HepG2 (cell line): ENCODE data around the gene CAMTA1. TPM values are rescaled to one million over a fixed set of nuclear protein-coding genes. Genes with fewer than 3 reads are reported as not detected.

Experiments
- ATAC-seq: fragments of 200-7000 bp; cut with Tn5 transposase; 3 replicates; pipeline ENCODE4 v1.9.1; 2020; ENCODE audit warnings: mild to moderate bottlenecking, moderate library complexity
- BruUV-seq: library from RNA; stranded (reverse); fragments of 400-500 nt; replicated peaks from 2 replicates; lab custom pipeline; 2021; lab: Mats Ljungman, UMichigan
- CTCF ChIA-PET: fragments of 300-600 bp; formaldehyde crosslinking; extraction: SDS; loops from one replicate; lab custom pipeline; 2021; ENCODE audit warnings: low total read pairs, inconsistent platforms, low intra/inter-chr PET ratio; lab: Yijun Ruan, JAX
- POLR2A ChIA-PET: fragments of 350-600 bp; sonication (Branson Sonifier 250); formaldehyde crosslinking; loops from one replicate; lab custom pipeline; 2020; ENCODE audit warnings: antibody characterized with exemption, inconsistent platforms; lab: Yijun Ruan, JAX
- DNase-seq: peaks from one replicate; pipeline ENCODE4 v3.0.0-alpha.2; 2015; ENCODE audit warnings: low spot score
- FAIRE-seq: peaks from 3 replicates; lab custom pipeline; 2011; peaks lifted over from hg19 to GRCh38; lab: Jason Lieb, UNC
- H2AFZ ChIP-seq: one replicate; pipeline ENCODE4 v1.6.1; 2011; ENCODE audit warnings: low read length, inconsistent platforms
- H3K27ac ChIP-seq: fragments of 300-600 bp; 3 replicates; pipeline ENCODE4 v1.8.0; 2011; ENCODE audit warnings: mixed run types, mild to moderate bottlenecking, mixed read lengths, low read length, inconsistent platforms; ENCODE audit not compliant: insufficient read depth; ENCODE audit errors: extremely low read length
- H3K27me3 ChIP-seq, 2 experiments: fragments of 200-600 bp in 1 of 2; 2 replicates in 1 of 2; 3 replicates in 1 of 2; pipeline versions ENCODE4 v1.6.0 to v1.8.0; 2011; ENCODE audit warnings: low read length in 2 of 2, mild to moderate bottlenecking in 2 of 2, moderate library complexity in 2 of 2, inconsistent platforms in 1 of 2; ENCODE audit not compliant: insufficient read depth in 2 of 2, control insufficient read depth in 1 of 2
- H3K36me3 ChIP-seq, 2 experiments: fragments of 200-600 bp in 1 of 2; replicated peaks in 1 of 2; 2 replicates in 1 of 2; 3 replicates in 1 of 2; pipeline versions ENCODE4 v1.5.1 to v1.8.0; 2011; ENCODE audit warnings: low read length in 2 of 2, inconsistent platforms in 1 of 2; ENCODE audit not compliant: insufficient read depth in 2 of 2, control insufficient read depth in 1 of 2
- H3K4me1 ChIP-seq: 2 replicates; pipeline ENCODE4 v1.5.1; 2012; ENCODE audit warnings: low read length, inconsistent platforms; ENCODE audit not compliant: insufficient read depth
- H3K4me2 ChIP-seq: 2 replicates; pipeline ENCODE4 v1.6.0; 2011; ENCODE audit warnings: low read depth, low read length, inconsistent platforms
- H3K4me3 ChIP-seq, 3 experiments: fragments of 200-600 bp in 1 of 3; sonication (generic), shearing (Covaris generic) in 1 of 3; replicated peaks in 1 of 3; 2 replicates each; pipeline ENCODE4 v1.5.1; 2011 to 2016; ENCODE audit warnings: low read length in 3 of 3, inconsistent platforms in 2 of 3, low read depth in 2 of 3, mild to moderate bottlenecking in 2 of 3, control low read depth in 1 of 3, mixed read lengths in 1 of 3; ENCODE audit not compliant: insufficient read depth in 1 of 3
- H3K79me2 ChIP-seq: one replicate; pipeline ENCODE4 v1.6.1; 2011; ENCODE audit warnings: low read length, inconsistent platforms; ENCODE audit not compliant: insufficient read depth
- H3K9ac ChIP-seq: 2 replicates; pipeline ENCODE4 v1.6.0; 2011; ENCODE audit warnings: mild to moderate bottlenecking, low read depth, low read length, inconsistent platforms; ENCODE audit not compliant: insufficient read depth
- H3K9me3 ChIP-seq: 2 replicates; pipeline ENCODE4 v1.5.1; 2012; ENCODE audit warnings: mild to moderate bottlenecking, low read length
- H4K20me1 ChIP-seq: 2 replicates; pipeline ENCODE4 v1.6.0; 2011; ENCODE audit warnings: inconsistent platforms, mild to moderate bottlenecking, low read length, moderate library complexity; ENCODE audit not compliant: insufficient read depth
- DNMT3B ChIP-seq: conservative IDR thresholded peaks from 2 replicates; pipeline ENCODE4 v1.6.1; 2016; ENCODE audit warnings: missing biosample characterization, control low read depth
- ELF4 ChIP-seq: sonication (generic); formaldehyde crosslinking; IDR thresholded peaks from 2 replicates; pipeline ENCODE4 v1.5.0; 2020; ENCODE audit warnings: missing genetic modification reagents, mild to moderate bottlenecking, moderate library complexity, borderline replicate concordance
- FOXK2 ChIP-seq: fragments of 450-650 bp; IDR thresholded peaks from 2 replicates; pipeline ENCODE4 v1.6.1; 2016
- HNRNPL ChIP-seq: fragments of 200-400 bp; formaldehyde crosslinking; IDR thresholded peaks from 2 replicates; pipeline ENCODE4 v1.6.1; 2017; ENCODE audit warnings: mild to moderate bottlenecking, low read depth, low read length
- MEF2D ChIP-seq: sonication (generic); formaldehyde crosslinking; IDR thresholded peaks from 2 replicates; pipeline ENCODE4 v1.5.1; 2020; ENCODE audit warnings: mild to moderate bottlenecking, missing genetic modification reagents
- MEIS1 ChIP-seq: sonication (generic); formaldehyde crosslinking; IDR thresholded peaks from 2 replicates; pipeline ENCODE4 v1.9.0; 2021; ENCODE audit warnings: mild to moderate bottlenecking, missing genetic modification reagents, moderate library complexity, borderline replicate concordance
- MNT ChIP-seq: fragments of 450-650 bp; IDR thresholded peaks from 2 replicates; pipeline ENCODE4 v1.6.1; 2016
- MXD3 ChIP-seq: IDR thresholded peaks from 2 replicates; pipeline ENCODE4 v1.6.1; 2016; ENCODE audit warnings: mild to moderate bottlenecking, missing biosample characterization, missing genetic modification reagents
- MXI1 ChIP-seq: IDR thresholded peaks from 3 replicates; pipeline ENCODE4 v1.6.1; 2012; ENCODE audit warnings: low read depth, low read length, inconsistent platforms, borderline replicate concordance
- SIN3A ChIP-seq: IDR thresholded peaks from 2 replicates; pipeline ENCODE4 v1.6.1; 2011; ENCODE audit warnings: low read depth, mild to moderate bottlenecking, control low read depth, low read length, borderline replicate concordance
- SNAPC5 ChIP-seq: sonication (generic); formaldehyde crosslinking; IDR thresholded peaks from 2 replicates; pipeline ENCODE4 v1.8.1; 2023; ENCODE audit warnings: mild to moderate bottlenecking, missing genetic modification reagents, borderline replicate concordance
- U2AF2 ChIP-seq: fragments of 200-400 bp; formaldehyde crosslinking; IDR thresholded peaks from 2 replicates; pipeline ENCODE4 v1.6.1; 2017; ENCODE audit warnings: low read depth, mild to moderate bottlenecking, low read length
- ZNF383 ChIP-seq: sonication (generic); formaldehyde crosslinking; IDR thresholded peaks from 2 replicates; pipeline ENCODE4 v1.4.0; 2020; ENCODE audit warnings: missing genetic modification reagents, mild to moderate bottlenecking, borderline replicate concordance
- ZNF530 ChIP-seq: sonication (generic); formaldehyde crosslinking; IDR thresholded peaks from 2 replicates; pipeline ENCODE4 v1.5.0; 2020; ENCODE audit warnings: low read depth, mild to moderate bottlenecking, missing genetic modification reagents
- WGBS: methylation state at CpG from one replicate; pipeline ENCODE4 v1.1.6; 2017; ENCODE audit warnings: low lambda C conversion rate; 5-methylcytosine and 5-hydroxymethylcytosine counted together
- in situ Hi-C: cut with HindIII; loops from 2 replicates; pipeline ENCODE4 v1.10.0; 2017; ENCODE audit warnings: low pct_unique_long_range_greater_than_20kb; ENCODE audit not compliant: extremely low pct_ligation_motif_present
- intact Hi-C: fragments of 100-400 bp; cut with micrococcal nuclease; formaldehyde crosslinking; loops from one replicate; pipeline ENCODE4 v1.10.0; 2022; ENCODE audit not compliant: unreplicated experiment
- polyA plus RNA-seq, 8 experiments: library from polyadenylated mRNA; depleted of rRNA in 3 of 8; stranded (reverse) in 7 of 8; unstranded in 1 of 8; fragments of >200 nt; fragmentation: Illumina TruSeq in 4 of 8; extraction: Trizol in 4 of 8; gene quantifications; 2 replicates each; pipeline versions ENCODE4 v1.2.1 to v1.2.3, GENCODE V29; 2011 to 2016; ENCODE audit warnings: low read depth in 4 of 8, missing spikeins in 1 of 8, mixed read lengths in 1 of 8; ENCODE audit not compliant: insufficient read depth in 1 of 8
- total RNA-seq, 5 experiments: library from RNA; depleted of rRNA; stranded (reverse); fragments of >200 nt; fragmentation: Illumina TruSeq; extraction: Trizol; gene quantifications; 2 replicates each; pipeline ENCODE4 v1.2.3, GENCODE V29; 2016; ENCODE audit warnings: low read depth in 1 of 5
- TF ChIP-seq, protein P1 (sequence below): sonication (generic); formaldehyde crosslinking; IDR thresholded peaks from 2 replicates; pipeline ENCODE4 v1.9.0; 2021; ENCODE audit warnings: missing genetic modification reagents, borderline replicate concordance

CAMTA1 gene
- total and polyA plus RNA-seq, 2 of the 13 experiments (the other 11 are each of a cell fraction or from before 2014, with no cell fraction given) = 25.0 to 36.4 TPM

- TF ChIP-seq, protein P1, sequence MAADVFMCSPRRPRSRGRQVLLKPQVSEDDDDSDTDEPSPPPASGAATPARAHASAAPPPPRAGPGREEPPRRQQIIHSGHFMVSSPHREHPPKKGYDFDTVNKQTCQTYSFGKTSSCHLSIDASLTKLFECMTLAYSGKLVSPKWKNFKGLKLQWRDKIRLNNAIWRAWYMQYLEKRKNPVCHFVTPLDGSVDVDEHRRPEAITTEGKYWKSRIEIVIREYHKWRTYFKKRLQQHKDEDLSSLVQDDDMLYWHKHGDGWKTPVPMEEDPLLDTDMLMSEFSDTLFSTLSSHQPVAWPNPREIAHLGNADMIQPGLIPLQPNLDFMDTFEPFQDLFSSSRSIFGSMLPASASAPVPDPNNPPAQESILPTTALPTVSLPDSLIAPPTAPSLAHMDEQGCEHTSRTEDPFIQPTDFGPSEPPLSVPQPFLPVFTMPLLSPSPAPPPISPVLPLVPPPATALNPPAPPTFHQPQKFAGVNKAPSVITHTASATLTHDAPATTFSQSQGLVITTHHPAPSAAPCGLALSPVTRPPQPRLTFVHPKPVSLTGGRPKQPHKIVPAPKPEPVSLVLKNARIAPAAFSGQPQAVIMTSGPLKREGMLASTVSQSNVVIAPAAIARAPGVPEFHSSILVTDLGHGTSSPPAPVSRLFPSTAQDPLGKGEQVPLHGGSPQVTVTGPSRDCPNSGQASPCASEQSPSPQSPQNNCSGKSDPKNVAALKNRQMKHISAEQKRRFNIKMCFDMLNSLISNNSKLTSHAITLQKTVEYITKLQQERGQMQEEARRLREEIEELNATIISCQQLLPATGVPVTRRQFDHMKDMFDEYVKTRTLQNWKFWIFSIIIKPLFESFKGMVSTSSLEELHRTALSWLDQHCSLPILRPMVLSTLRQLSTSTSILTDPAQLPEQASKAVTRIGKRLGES (CRISPR knock-in tag) = no peak
- TF ChIP-seq U2AF2 = no peak
Measured at GRCh38 chr1:7219031-7219430, 433.8 kb downstream of the CAMTA1 start (continued).

- Histone ChIP-seq H3K4me2 (no peak overlapping the region), H3K27me3 (peaks cover 2 to 20% of the 10 kb centered on the region in 2 experiments; a peak in 4 of 5 replicates), H3K27ac (no peak overlapping the region), H3K9me3 (no peaks in the 10 kb centered on the region), H3K79me2 (no peaks in the 10 kb centered on the region), H4K20me1 (no peaks in the 10 kb centered on the region), H3K4me1 (no peaks in the 10 kb centered on the region), H2AFZ (no peak overlapping the region), H3K4me3 (no peak overlapping the region), H3K9ac (no peak overlapping the region), H3K36me3 (no peaks in the 10 kb centered on the region)
- no peak for FAIRE-seq
- no peak for ATAC-seq
- in situ Hi-C loops = loop anchor here (25.0 kb wide), 2 partner anchors 508 to 733 kb away; partner anchors contain the start of genes DNAJC11 and PLEKHG5
- ChIA-PET POLR2A (no interaction called here), CTCF (no interaction called here)
- no TSS peak for BruUV-seq
- intact Hi-C loops = no loop called here
- 51% methylated on average over 10 of the region's 10 CpGs for WGBS
- no peak for DNase-seq
- TF ChIP-seq HNRNPL = no peak
- no peak for TF ChIP-seq DNMT3B
- TF ChIP-seq MEF2D (CRISPR knock-in tag) = no peak
- no peak for TF ChIP-seq ELF4 (CRISPR knock-in tag)
- TF ChIP-seq MNT = no peak
- TF ChIP-seq MEIS1 (CRISPR knock-in tag) = no peak
- no peak for TF ChIP-seq SNAPC5 (CRISPR knock-in tag)
- no peak for TF ChIP-seq FOXK2
- TF ChIP-seq MXD3 = no peak
- no peak for TF ChIP-seq SIN3A
- no peak for TF ChIP-seq ZNF383 (CRISPR knock-in tag)
- TF ChIP-seq MXI1 = no peak
- TF ChIP-seq ZNF530 (CRISPR knock-in tag) = no peak
Measured at GRCh38 chr1:7220007-7220406, 434.8 kb downstream of the CAMTA1 start.
